GM21515 (cell line): ENCODE results near the gene SLC17A3.

ENCODE experiments used
- ATAC-seq: cut with Tn5 transposase; IDR thresholded peaks from one replicate; pipeline ENCODE4 v1.9.1; 2021; ENCODE audit not compliant: unreplicated experiment

The SLC17A3 gene

GRCh38 chr6:25889877-25890853 lies 16.1 kb upstream of the SLC17A3 start:
- no peak for ATAC-seq

- no peak for ATAC-seq
Observed at GRCh38 chr6:25888626-25889025, 14.6 kb upstream of the SLC17A3 start.

GRCh38 chr6:25886066-25886465 lies 12.0 kb upstream of the SLC17A3 start:
- ATAC-seq = no peak

- ATAC-seq = no peak
Observed at GRCh38 chr6:25883991-25884390, 9.9 kb upstream of the SLC17A3 start.

GRCh38 chr6:25883536-25883935 lies 9.5 kb upstream of the SLC17A3 start:
- ATAC-seq = no peak

- no peak for ATAC-seq
Observed at GRCh38 chr6:25882051-25882496, 8.0 kb upstream of the SLC17A3 start.

- ATAC-seq = no peak
Observed at GRCh38 chr6:25880601-25881000, 6.6 kb upstream of the SLC17A3 start.

- ATAC-seq = no peak
Observed at GRCh38 chr6:25878721-25879322, 4.8 kb upstream of the SLC17A3 start.

- no peak for ATAC-seq
Observed at GRCh38 chr6:25875926-25876602, 2.0 kb upstream of the SLC17A3 start.

- ATAC-seq = no peak
Observed at GRCh38 chr6:25875563-25875905, 1.5 kb upstream of the SLC17A3 start.

- no peak for ATAC-seq
Observed at GRCh38 chr6:25874822-25875562, 949 bp upstream of the SLC17A3 start.

GRCh38 chr6:25872814-25873213 lies 1.2 kb downstream of the SLC17A3 start:
- ATAC-seq = no peak

GRCh38 chr6:25869840-25870239 lies 4.2 kb downstream of the SLC17A3 start:
- ATAC-seq = no peak

GRCh38 chr6:25868436-25869183 lies 5.4 kb downstream of the SLC17A3 start:
- ATAC-seq = no peak

- no peak for ATAC-seq
Observed at GRCh38 chr6:25866011-25866410, 8.0 kb downstream of the SLC17A3 start.

GRCh38 chr6:25863360-25863759 lies 10.7 kb downstream of the SLC17A3 start:
- ATAC-seq = no peak

GRCh38 chr6:25862199-25862598 lies 11.8 kb downstream of the SLC17A3 start:
- no peak for ATAC-seq

GRCh38 chr6:25852756-25853155 lies 21.3 kb downstream of the SLC17A3 start:
- ATAC-seq = no peak

- no peak for ATAC-seq
Observed at GRCh38 chr6:25851961-25852360, 22.1 kb downstream of the SLC17A3 start.

GRCh38 chr6:25844518-25844917 lies 29.5 kb downstream of the SLC17A3 start:
- ATAC-seq = no peak
